HG03575 (cell line): ENCODE measurements around the gene CELA2A.
"Not testable (repeated sequence)": the region's sequence is repeated elsewhere in the genome, so short reads cannot be mapped to it uniquely, and the experiment has no call there.

Source experiments
- ATAC-seq: cut with Tn5 transposase; IDR thresholded peaks from one replicate; pipeline ENCODE4 v1.9.1; 2021; ENCODE audit not compliant: unreplicated experiment, insufficient number of reproducible peaks, low FRiP score; ENCODE audit errors: extremely low read depth

Gene CELA2A

DNA sequence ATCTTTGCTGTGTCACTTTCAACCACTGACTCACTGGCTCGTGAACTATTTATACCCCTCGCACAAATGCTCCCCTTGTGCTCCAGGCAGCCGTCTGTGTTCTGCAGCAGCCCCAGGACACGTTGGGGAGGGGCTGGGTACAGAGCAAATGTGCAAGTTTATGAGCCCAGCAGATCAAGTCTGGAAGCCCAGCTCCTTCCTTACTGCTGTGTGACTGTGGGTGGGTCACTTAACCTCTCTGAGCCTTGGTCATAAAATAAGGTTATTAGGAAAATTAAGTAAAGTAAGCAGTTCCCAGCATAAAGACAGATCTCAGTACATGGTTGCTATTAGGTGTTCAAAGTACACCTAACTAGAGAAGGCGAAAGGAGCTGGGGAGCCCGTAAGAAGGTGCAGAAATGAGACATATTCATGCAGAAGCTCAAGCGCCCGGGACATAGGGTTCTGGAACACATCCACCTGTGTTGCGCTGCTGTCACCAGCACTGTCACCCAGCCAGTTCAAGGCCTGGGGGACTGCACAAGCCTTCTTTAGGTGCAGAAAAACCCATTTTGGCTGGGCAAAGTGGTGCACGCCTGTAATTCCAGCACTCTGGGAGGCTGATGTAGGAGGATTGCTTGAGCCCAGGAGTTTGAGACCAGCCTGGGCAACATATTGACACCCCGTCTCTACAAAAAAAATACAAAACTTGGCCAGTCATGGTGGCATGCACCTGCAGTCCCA is 33.0 kb upstream of the CELA2A start:
- no peak for ATAC-seq

DNA sequence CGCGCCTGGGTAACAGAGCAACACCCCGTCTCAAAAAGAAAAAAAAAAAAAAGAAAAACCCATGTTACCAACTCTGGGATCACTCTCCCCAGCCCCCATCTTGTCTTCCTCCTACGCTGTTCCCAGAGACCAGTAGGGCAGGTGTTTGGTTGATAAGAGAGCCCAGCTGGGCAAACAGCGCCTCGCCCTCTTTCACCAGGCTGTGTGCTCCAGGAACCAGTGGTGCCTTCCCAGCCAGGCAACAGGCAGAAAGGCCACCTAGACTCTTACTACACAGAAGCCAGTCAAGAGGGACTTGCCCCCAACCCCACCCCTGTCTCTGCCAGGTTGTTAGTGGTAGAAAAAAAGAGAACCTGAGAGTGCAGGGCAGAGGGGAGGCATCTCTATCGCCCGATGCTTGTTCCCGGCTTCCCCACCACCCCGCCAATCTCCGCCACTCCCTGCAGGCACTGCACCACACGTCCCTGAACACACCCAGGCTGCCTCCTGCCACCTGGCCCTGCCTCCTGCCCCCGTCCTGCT is 32.3 kb upstream of the CELA2A start:
- ATAC-seq, result no peak

DNA sequence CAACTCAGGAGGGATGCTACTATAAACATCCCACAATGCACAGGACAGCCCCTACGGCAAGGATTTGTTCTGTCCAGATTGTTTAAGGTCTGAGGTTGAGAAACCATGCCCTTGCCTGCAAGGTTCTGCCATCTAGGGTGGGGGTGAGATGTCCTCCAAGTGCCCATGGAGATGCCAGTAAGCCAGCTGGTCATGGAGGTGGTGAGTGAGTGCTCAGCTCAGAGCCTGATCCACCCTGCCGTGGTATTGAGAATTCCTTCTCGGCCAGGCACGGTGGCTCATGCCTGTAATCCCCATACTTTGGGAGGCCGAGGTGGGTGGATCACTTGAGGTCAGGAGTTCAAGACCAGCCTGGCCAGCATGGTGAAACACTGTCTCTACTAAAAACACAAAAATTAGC is 31.6 kb upstream of the CELA2A start:
- no peak for ATAC-seq

GRCh38 chr1:15425521-15425920 is 31.0 kb upstream of the CELA2A start:
- ATAC-seq, result no peak

DNA sequence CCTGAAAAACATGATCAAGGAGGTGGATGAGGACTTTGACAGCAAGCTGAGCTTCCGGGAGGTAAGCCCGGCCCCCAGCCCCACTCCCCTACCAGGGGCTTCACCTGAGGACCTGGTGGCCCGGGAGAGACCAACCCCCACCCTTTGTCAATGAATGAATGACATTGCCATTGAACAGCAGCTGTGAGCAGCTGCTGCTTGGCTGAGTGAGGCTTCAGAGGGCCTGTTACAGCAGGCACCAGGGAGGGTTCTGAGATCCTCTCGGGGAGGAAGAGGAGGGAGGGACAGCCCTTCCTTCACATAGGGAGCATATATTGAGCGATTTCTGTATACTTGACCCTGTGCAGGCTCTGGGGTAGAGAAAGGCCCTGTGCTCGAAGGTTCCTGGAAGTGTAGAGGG is 30.6 kb upstream of the CELA2A start:
- ATAC-seq, result no peak

GRCh38 chr1:15426492-15427279 is 29.8 kb upstream of the CELA2A start:
- no peak for ATAC-seq

- no peak for ATAC-seq
Measured at GRCh38 chr1:15427280-15427666, 29.3 kb upstream of the CELA2A start.

GRCh38 chr1:15428252-15428651 is 28.3 kb upstream of the CELA2A start:
- not testable (repeated sequence) for ATAC-seq

GRCh38 chr1:15428815-15429435 is 27.6 kb upstream of the CELA2A start:
- ATAC-seq, result no peak

DNA sequence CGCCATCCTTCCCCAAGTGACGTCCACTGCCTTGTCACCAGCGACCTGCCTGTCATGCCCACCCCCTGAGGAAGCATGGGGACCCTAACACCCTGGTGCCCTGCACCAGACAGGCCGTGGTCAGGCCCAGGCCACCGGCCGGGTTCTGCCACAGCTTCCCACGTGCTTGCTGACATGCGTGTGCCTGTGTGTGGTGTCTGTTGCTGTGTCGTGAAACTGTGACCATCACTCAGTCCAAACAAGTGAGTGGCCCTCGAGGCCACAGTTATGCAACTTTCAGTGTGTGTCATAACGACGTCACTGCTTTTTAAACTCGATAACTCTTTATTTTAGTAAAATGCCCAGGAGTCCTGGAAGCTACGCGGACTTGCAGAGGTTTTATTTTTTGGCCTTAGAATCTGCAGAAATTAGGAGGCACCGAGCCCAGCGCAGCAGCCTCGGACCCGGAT is 26.8 kb upstream of the CELA2A start:
- no peak for ATAC-seq

GRCh38 chr1:15430787-15431570 is 25.6 kb upstream of the CELA2A start:
- no peak for ATAC-seq

DNA sequence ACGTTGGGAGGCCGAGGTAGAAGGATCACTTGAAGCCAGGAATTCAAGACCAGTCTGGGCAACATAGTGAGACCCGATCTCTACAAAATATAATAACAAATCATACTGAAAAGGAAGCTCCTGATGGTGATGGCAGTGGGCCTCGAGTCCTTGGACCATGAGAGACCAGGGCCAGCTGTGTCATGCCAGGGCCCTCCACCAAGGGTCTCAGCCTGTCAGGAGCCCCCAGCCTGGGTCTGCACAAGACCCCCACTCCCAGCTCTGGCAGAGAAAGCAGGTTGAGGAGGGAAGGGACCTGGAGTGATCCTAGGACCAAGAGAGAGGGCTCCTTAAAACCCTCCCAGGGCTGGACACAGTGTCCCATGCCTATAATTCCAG is 25.0 kb upstream of the CELA2A start:
- ATAC-seq, result no peak

- ATAC-seq, result no peak
Measured at GRCh38 chr1:15432324-15432723, 24.2 kb upstream of the CELA2A start.

DNA sequence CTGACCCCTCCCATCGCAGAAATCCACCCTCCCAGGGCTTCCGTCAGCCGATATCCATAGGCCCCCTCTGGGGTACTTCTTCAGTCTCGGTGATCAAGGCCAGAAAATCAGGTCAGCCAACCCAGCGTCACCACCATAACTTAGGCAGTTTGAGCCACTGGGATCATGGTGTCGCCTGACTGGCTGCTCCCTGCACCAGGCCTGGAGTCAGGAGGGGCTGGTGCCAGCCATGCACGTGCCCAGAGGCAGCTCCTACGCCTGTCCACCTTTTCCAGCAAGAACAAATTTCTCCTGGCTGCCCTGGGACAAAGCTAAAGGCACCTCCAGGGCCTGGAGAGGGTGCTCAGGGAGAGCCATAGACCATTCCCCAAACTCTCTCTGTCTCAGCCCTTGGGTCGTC is 23.1 kb upstream of the CELA2A start:
- no peak for ATAC-seq

- ATAC-seq, result not testable (repeated sequence)
Measured at GRCh38 chr1:15434739-15435138, 21.8 kb upstream of the CELA2A start.

- ATAC-seq, result no peak
Measured at GRCh38 chr1:15435239-15436077, 21.1 kb upstream of the CELA2A start.

- ATAC-seq, result no peak
Measured at GRCh38 chr1:15436881-15437442, 19.6 kb upstream of the CELA2A start.

- ATAC-seq, result no peak
Measured at GRCh38 chr1:15439325-15439724, 17.2 kb upstream of the CELA2A start.
